PC-9 (cell line): Measurements from ENCODE around the gene IMP4. TPM values are rescaled to one million over a fixed set of nuclear protein-coding genes. Genes with fewer than 3 reads are reported as not detected.

Source experiments
- BruUV-seq: library from RNA; stranded (reverse); fragments of 400-500 nt; replicated peaks from 2 replicates; lab custom pipeline; 2021; lab: Mats Ljungman, UMichigan
- CTCF ChIA-PET: fragments of 300-600 bp; sonication (Branson Sonifier 250); formaldehyde crosslinking; loops from one replicate; lab custom pipeline; 2022; ENCODE audit warnings: antibody characterized with exemption; lab: Charles Lee
- POLR2A ChIA-PET: fragments of 300-600 bp; sonication (Branson Sonifier 250); formaldehyde crosslinking; loops from one replicate; lab custom pipeline; 2022; ENCODE audit warnings: antibody characterized with exemption; ENCODE audit not compliant: unreplicated experiment; lab: Charles Lee
- DNase-seq, 2 experiments: peaks; one replicate each; pipeline versions ENCODE4 v3.0.0 to v3.0.0-alpha.2; 2015 to 2022; ENCODE audit warnings: mixed read lengths in 1 of 2
- H2AFZ ChIP-seq: fragments of 200-600 bp; sonication (generic); 2 replicates; pipeline ENCODE4 v1.8.1; 2017; ENCODE audit warnings: antibody characterized with exemption
- H3F3A ChIP-seq: fragments of 200-600 bp; sonication (generic); 2 replicates; pipeline ENCODE4 v1.8.1; 2017; ENCODE audit warnings: antibody characterized with exemption, mild to moderate bottlenecking, low read depth; ENCODE audit not compliant: insufficient read depth
- H3K27ac ChIP-seq: fragments of 200-600 bp; sonication (generic); 2 replicates; pipeline ENCODE4 v1.6.1; 2016; ENCODE audit warnings: mixed run types
- H3K27me3 ChIP-seq: fragments of 200-600 bp; sonication (generic); 2 replicates; pipeline ENCODE4 v1.6.1; 2016; ENCODE audit warnings: low read depth, mixed run types; ENCODE audit not compliant: insufficient read depth
- H3K36me3 ChIP-seq: fragments of 200-600 bp; sonication (generic); 2 replicates; pipeline ENCODE4 v1.6.1; 2016; ENCODE audit warnings: low read depth, mixed run types
- H3K4me1 ChIP-seq: fragments of 200-600 bp; sonication (generic); replicated peaks from 2 replicates; pipeline ENCODE4 v1.6.1; 2016; ENCODE audit warnings: mixed run types; ENCODE audit not compliant: insufficient read depth
- H3K4me2 ChIP-seq: fragments of 200-600 bp; sonication (generic); 2 replicates; pipeline ENCODE4 v1.6.1; 2017; ENCODE audit warnings: mixed run types
- H3K4me3 ChIP-seq: fragments of 200-600 bp; sonication (generic); 2 replicates; pipeline ENCODE4 v1.6.1; 2016; ENCODE audit warnings: mixed run types
- H3K79me2 ChIP-seq: fragments of 200-600 bp; sonication (generic); 2 replicates; pipeline ENCODE4 v1.6.1; 2017; ENCODE audit warnings: low read depth, mixed run types
- H3K9me2 ChIP-seq: fragments of 200-600 bp; sonication (generic); 2 replicates; pipeline ENCODE4 v1.8.1; 2017; ENCODE audit warnings: mild to moderate bottlenecking; ENCODE audit not compliant: insufficient read depth
- H3K9me3 ChIP-seq: fragments of 200-600 bp; sonication (generic); 2 replicates; pipeline ENCODE4 v1.8.1; 2016; ENCODE audit warnings: low read depth; ENCODE audit not compliant: insufficient read depth
- H4K20me1 ChIP-seq: fragments of 200-600 bp; sonication (generic); 2 replicates; pipeline ENCODE4 v1.8.1; 2017; ENCODE audit not compliant: insufficient read depth
- CTCF ChIP-seq: fragments of 200-600 bp; sonication (generic); conservative IDR thresholded peaks from 2 replicates; pipeline ENCODE4 v1.6.1; 2017; ENCODE audit warnings: mixed run types, antibody characterized with exemption, mild to moderate bottlenecking, moderate library complexity
- EZH2 ChIP-seq: fragments of 200-600 bp; sonication (generic); IDR thresholded peaks from 2 replicates; pipeline ENCODE4 v1.8.0; 2017; ENCODE audit warnings: antibody characterized with exemption, low read depth
- intact Hi-C: fragments of 100-400 bp; cut with micrococcal nuclease; formaldehyde crosslinking; loops from one replicate; pipeline ENCODE4 v1.10.0; 2022; ENCODE audit not compliant: unreplicated experiment
- total RNA-seq: library from RNA; stranded (reverse); gene quantifications from 2 replicates; pipeline ENCODE4 v1.2.3, GENCODE V29; 2021

IMP4 gene
- total RNA-seq, 1 experiment from 2014 or later = 76.8 TPM

GRCh38 chr2:130359466-130359865, 16.8 kb downstream of the IMP4 start:
- no peaks in the 10 kb centered on the region for H3F3A ChIP-seq
- H3K9me2 ChIP-seq = no peaks in the 10 kb centered on the region
- no peak overlapping the region for H2AFZ ChIP-seq
- H3K36me3 ChIP-seq = no peaks in the 10 kb centered on the region
- DNase-seq = no peak
- TF ChIP-seq CTCF = no peak
- TF ChIP-seq EZH2 = no peak
- H3K9me3 ChIP-seq = no peaks in the 10 kb centered on the region
- H3K79me2 ChIP-seq = 0 out of 2 replicates have a peak, but pooled peaks cover 7% of the 10 kb centered on the region
- no peak overlapping the region for H3K4me2 ChIP-seq
- no peaks in the 10 kb centered on the region for H4K20me1 ChIP-seq
- CTCF ChIA-PET = no interaction called here
- BruUV-seq = no TSS peak
- POLR2A ChIA-PET = no interaction called here
- no peak overlapping the region for H3K4me3 ChIP-seq
- no peak overlapping the region for H3K27ac ChIP-seq
- H3K27me3 ChIP-seq = no peaks in the 10 kb centered on the region
- intact Hi-C loops = loop anchor here (5.0 kb wide), 1 partner anchor 33 kb away; no protein-coding TSS in a partner anchor
- H3K4me1 ChIP-seq = peaks cover 16% of the 10 kb centered on the region

GRCh38 chr2:130363479-130363878, 20.8 kb downstream of the IMP4 start:
- TF ChIP-seq EZH2 = no peak
- TF ChIP-seq CTCF = no peak
- BruUV-seq = no TSS peak
- no peaks in the 10 kb centered on the region for H3K27me3 ChIP-seq
- CTCF ChIA-PET = no interaction called here
- DNase-seq = no peak
- H3K4me2 ChIP-seq = no peak overlapping the region
- no peaks in the 10 kb centered on the region for H3K9me3 ChIP-seq
- H3K36me3 ChIP-seq = no peaks in the 10 kb centered on the region
- H3F3A ChIP-seq = no peaks in the 10 kb centered on the region
- no peaks in the 10 kb centered on the region for H3K4me1 ChIP-seq
- no peaks in the 10 kb centered on the region for H3K9me2 ChIP-seq
- no peaks in the 10 kb centered on the region for H3K79me2 ChIP-seq
- H4K20me1 ChIP-seq = no peaks in the 10 kb centered on the region
- POLR2A ChIA-PET = no interaction called here
- intact Hi-C loops = no loop called here
- H3K4me3 ChIP-seq = no peak overlapping the region
- H2AFZ ChIP-seq = no peak overlapping the region
- no peak overlapping the region for H3K27ac ChIP-seq

GRCh38 chr2:130365075-130365474, 22.4 kb downstream of the IMP4 start:
- H3K4me1 ChIP-seq = no peaks in the 10 kb centered on the region
- H3K9me2 ChIP-seq = no peaks in the 10 kb centered on the region
- no peaks in the 10 kb centered on the region for H3K79me2 ChIP-seq
- H3K27me3 ChIP-seq = no peaks in the 10 kb centered on the region
- DNase-seq = no peak
- ChIA-PET CTCF (no interaction called here), POLR2A (no interaction called here)
- no peaks in the 10 kb centered on the region for H3K36me3 ChIP-seq
- H4K20me1 ChIP-seq = no peaks in the 10 kb centered on the region
- TF ChIP-seq CTCF (no peak), EZH2 (no peak)
- no peak overlapping the region for H3K4me3 ChIP-seq
- H2AFZ ChIP-seq = no peak overlapping the region
- no peak overlapping the region for H3K27ac ChIP-seq
- intact Hi-C loops = no loop called here
- H3K4me2 ChIP-seq = no peak overlapping the region
- H3K9me3 ChIP-seq = no peaks in the 10 kb centered on the region
- H3F3A ChIP-seq = no peaks in the 10 kb centered on the region
- BruUV-seq = no TSS peak
